Dedifferentiated amniotic fluid mesenchymal stem cell (primary cell): ENCODE data around the gene LRCOL1.

Source experiments
- DNase-seq: peaks from one replicate; pipeline ENCODE4 v3.0.0-alpha.2; 2016; ENCODE audit errors: extremely low spot score

LRCOL1 gene

GRCh38 chr12:132563911-132564310 lies 46.5 kb downstream of the LRCOL1 start:
- no peak for DNase-seq

GRCh38 chr12:132562489-132563021 lies 47.8 kb downstream of the LRCOL1 start:
- no peak for DNase-seq

GRCh38 chr12:132561427-132562156 lies 48.8 kb downstream of the LRCOL1 start:
- DNase-seq, result no peak

GRCh38 chr12:132560614-132561426 lies 49.6 kb downstream of the LRCOL1 start:
- peak; percentile 31 for DNase-seq

GRCh38 chr12:132560364-132560613 lies 50.1 kb downstream of the LRCOL1 start:
- DNase-seq, result no peak

- peak; percentile 14 for DNase-seq
Observed at GRCh38 chr12:132559652-132560363, 50.6 kb downstream of the LRCOL1 start.

- no peak for DNase-seq
Observed at GRCh38 chr12:132558861-132559623, 51.3 kb downstream of the LRCOL1 start.

GRCh38 chr12:132558042-132558856 lies 52.1 kb downstream of the LRCOL1 start:
- DNase-seq, result no peak

- no peak for DNase-seq
Observed at GRCh38 chr12:132557291-132558015, 52.9 kb downstream of the LRCOL1 start.

GRCh38 chr12:132556801-132557200 lies 53.6 kb downstream of the LRCOL1 start:
- no peak for DNase-seq

GRCh38 chr12:132556216-132556615 lies 54.2 kb downstream of the LRCOL1 start:
- no peak for DNase-seq

GRCh38 chr12:132555686-132556085 lies 54.7 kb downstream of the LRCOL1 start:
- no peak for DNase-seq

- no peak for DNase-seq
Observed at GRCh38 chr12:132554845-132555630, 55.3 kb downstream of the LRCOL1 start.
